CD4-positive, alpha-beta T cell treated with Interferon alpha-2 for 1 hour (primary cell): ENCODE measurements around the gene TCF4.

Source experiments
- DNase-seq, 2 donors: peaks; one replicate each; pipeline ENCODE4 v3.0.0-alpha.2; 2020 to 2022

The TCF4 gene

GRCh38 chr18:55404136-55404830 lies 183.7 kb downstream of the TCF4 start:
- no peak for DNase-seq

- no peak for DNase-seq
These were observed 184.5 kb downstream of the TCF4 start for GRCh38 chr18:55403421-55403949.

GRCh38 chr18:55402731-55403405 lies 185.1 kb downstream of the TCF4 start:
- DNase-seq = no peak

GRCh38 chr18:55401638-55402191 lies 186.3 kb downstream of the TCF4 start:
- no peak for DNase-seq

GRCh38 chr18:55400590-55401541 lies 187.1 kb downstream of the TCF4 start:
- no peak for DNase-seq

- no peak for DNase-seq
These were observed 187.9 kb downstream of the TCF4 start for GRCh38 chr18:55400081-55400480.

- DNase-seq = no peak
These were observed 189.1 kb downstream of the TCF4 start for GRCh38 chr18:55398858-55399257.

- DNase-seq = no peak
These were observed 191.0 kb downstream of the TCF4 start for GRCh38 chr18:55396979-55397378.

- DNase-seq = no peak
These were observed 191.6 kb downstream of the TCF4 start for GRCh38 chr18:55396267-55396905.

GRCh38 chr18:55395799-55396198 lies 192.2 kb downstream of the TCF4 start:
- DNase-seq = no peak

GRCh38 chr18:55390898-55391297 lies 197.1 kb downstream of the TCF4 start:
- no peak for DNase-seq

- no peak for DNase-seq
These were observed 200.6 kb downstream of the TCF4 start for GRCh38 chr18:55387139-55387984.

GRCh38 chr18:55386545-55386944 lies 201.4 kb downstream of the TCF4 start:
- DNase-seq = no peak

- no peak for DNase-seq
These were observed 202.2 kb downstream of the TCF4 start for GRCh38 chr18:55385770-55386169.

- DNase-seq = peak in 1 of 2 donors; percentile 7
These were observed 203.3 kb downstream of the TCF4 start for GRCh38 chr18:55384551-55385275.

GRCh38 chr18:55384115-55384514 lies 203.9 kb downstream of the TCF4 start:
- no peak for DNase-seq

GRCh38 chr18:55382277-55382805 lies 205.7 kb downstream of the TCF4 start:
- DNase-seq = no peak

GRCh38 chr18:55381277-55381676 lies 206.7 kb downstream of the TCF4 start:
- DNase-seq = no peak

GRCh38 chr18:55380589-55380988 lies 207.4 kb downstream of the TCF4 start:
- DNase-seq = no peak

- no peak for DNase-seq
These were observed 211.6 kb downstream of the TCF4 start for GRCh38 chr18:55376387-55376786.
